H1 (cell line): ENCODE data around the gene ADTRP.

Source experiments
- ATF3 ChIP-seq: IDR thresholded peaks from 2 replicates; pipeline ENCODE4 v1.6.1; 2011; ENCODE audit warnings: low read depth, mild to moderate bottlenecking, low read length; ENCODE audit not compliant: insufficient read depth
- CHD2 ChIP-seq: IDR thresholded peaks from 2 replicates; pipeline ENCODE4 v1.6.1; 2012; ENCODE audit warnings: low read length, improper control_type of control experiment
- CTCF ChIP-seq, 3 experiments: IDR thresholded peaks; 1 replicate in 2 of 3; 2 replicates in 1 of 3; pipeline versions ENCODE4 v1.5.1 to v1.6.1; 2011; ENCODE audit warnings: low read length in 3 of 3, mild to moderate bottlenecking in 3 of 3, inconsistent platforms in 2 of 3, low read depth in 1 of 3, moderate library complexity in 1 of 3; ENCODE audit not compliant: insufficient read depth in 1 of 3; ENCODE audit errors: control extremely low read depth in 1 of 3
- EZH2 ChIP-seq: fragments of 200-600 bp; sonication (generic); IDR thresholded peaks from 2 replicates; pipeline ENCODE4 v1.7.1; 2012; ENCODE audit warnings: low read depth, mild to moderate bottlenecking, moderate library complexity, low read length, inconsistent platforms; ENCODE audit not compliant: severe bottlenecking
- GABPA ChIP-seq: IDR thresholded peaks from 2 replicates; pipeline ENCODE4 v1.6.1; 2011; ENCODE audit warnings: mild to moderate bottlenecking, low read length, moderate library complexity, borderline replicate concordance; ENCODE audit not compliant: insufficient read depth
- KDM1A ChIP-seq: fragments of 200-600, 300-600 bp; sonication (generic); IDR thresholded peaks from 2 replicates; pipeline ENCODE4 v1.7.1; 2016; ENCODE audit warnings: mild to moderate bottlenecking, low read length, borderline replicate concordance
- POLR2AphosphoS5 ChIP-seq: IDR thresholded peaks from 2 replicates; pipeline ENCODE4 v1.6.1; 2011; ENCODE audit warnings: low read depth, low read length
- SP1 ChIP-seq: IDR thresholded peaks from 2 replicates; pipeline ENCODE4 v1.6.1; 2011; ENCODE audit warnings: low read depth, low read length
- SP2 ChIP-seq: IDR thresholded peaks from 2 replicates; pipeline ENCODE4 v1.6.1; 2012; ENCODE audit warnings: mild to moderate bottlenecking, low read length, inconsistent platforms
- TCF12 ChIP-seq: IDR thresholded peaks from 2 replicates; pipeline ENCODE4 v1.6.1; 2011; ENCODE audit warnings: low read depth, mild to moderate bottlenecking, low read length

GRCh38 chr6:11784341-11784740 is 5.7 kb upstream of the ADTRP start:
- TF ChIP-seq GABPA: no peak
- no peak for TF ChIP-seq SP1
- TF ChIP-seq CTCF (IDR thresholded peaks at IDR 0.05; ENCODE audit: control extremely low read depth in 1 of 3, insufficient read depth in 1 of 3, low read depth in 1 of 3, low read length in 3 of 3): no peak
- no peak for TF ChIP-seq KDM1A
- TF ChIP-seq TCF12: no peak
- no peak for TF ChIP-seq EZH2
- TF ChIP-seq ATF3: no peak
- no peak for TF ChIP-seq CHD2
- no peak for TF ChIP-seq SP2
- TF ChIP-seq POLR2AphosphoS5: no peak
